Stimulated activated naive CD8-positive, alpha-beta T cell treated with anti-CD3 and anti-CD28 coated beads, Interleukin-15, Interleukin-2, amounts not matched to agents 100 ng/mL and 50 ng/mL, for 24 hours (primary cell): ENCODE data around the gene RASAL1.

Source experiments
- H3K27ac Mint-ChIP-seq: one replicate; pipeline ENCODE4 v1.8.0; 2021; ENCODE audit warnings: mild to moderate bottlenecking, mixed read lengths
- H3K27me3 Mint-ChIP-seq: one replicate; pipeline ENCODE4 v1.8.0; 2021; ENCODE audit warnings: mixed read lengths
- H3K36me3 Mint-ChIP-seq: one replicate; pipeline ENCODE4 v1.8.0; 2021; ENCODE audit warnings: low read depth, mixed read lengths
- H3K4me1 Mint-ChIP-seq: one replicate; pipeline ENCODE4 v1.8.0; 2021; ENCODE audit warnings: low read depth, mixed read lengths
- H3K4me3 Mint-ChIP-seq: one replicate; pipeline ENCODE4 v1.8.0; 2021; ENCODE audit warnings: mild to moderate bottlenecking, mixed read lengths
- H3K9me3 Mint-ChIP-seq: one replicate; pipeline ENCODE4 v1.8.0; 2021; ENCODE audit warnings: mixed read lengths

The RASAL1 gene

DNA sequence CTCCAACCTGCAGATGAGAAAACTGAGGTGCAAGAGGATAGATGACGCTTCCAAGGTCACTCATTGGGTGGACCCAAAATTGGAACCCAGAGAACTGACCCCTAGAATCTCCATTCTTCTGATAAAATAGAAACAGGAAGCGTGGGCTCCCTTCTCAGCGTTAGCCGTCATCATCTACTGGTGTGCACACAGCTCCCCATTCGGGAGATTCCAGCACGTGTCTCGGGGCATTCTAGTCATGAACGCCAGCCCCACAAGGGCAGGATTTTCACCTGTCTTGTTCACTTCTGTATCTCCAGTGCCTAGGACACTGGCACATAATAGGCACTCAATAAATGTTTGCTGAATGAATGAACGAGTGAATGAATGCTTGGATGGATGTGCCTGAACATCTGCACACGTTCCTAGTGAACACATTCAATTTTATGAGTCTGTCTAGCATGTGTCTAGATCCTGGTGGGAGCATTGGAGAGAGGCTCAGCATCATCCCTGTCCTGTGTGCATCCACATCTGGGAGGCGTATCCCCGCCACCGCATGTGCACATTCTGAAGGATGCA lies 30.5 kb downstream of the RASAL1 start:
- Mint-ChIP-seq H3K27ac (no peak overlapping the region), H3K36me3 (no peaks in the 10 kb centered on the region), H3K9me3 (no peaks in the 10 kb centered on the region), H3K4me3 (no peak overlapping the region), H3K27me3 (no peaks in the 10 kb centered on the region), H3K4me1 (peaks cover 7% of the 10 kb centered on the region)

DNA sequence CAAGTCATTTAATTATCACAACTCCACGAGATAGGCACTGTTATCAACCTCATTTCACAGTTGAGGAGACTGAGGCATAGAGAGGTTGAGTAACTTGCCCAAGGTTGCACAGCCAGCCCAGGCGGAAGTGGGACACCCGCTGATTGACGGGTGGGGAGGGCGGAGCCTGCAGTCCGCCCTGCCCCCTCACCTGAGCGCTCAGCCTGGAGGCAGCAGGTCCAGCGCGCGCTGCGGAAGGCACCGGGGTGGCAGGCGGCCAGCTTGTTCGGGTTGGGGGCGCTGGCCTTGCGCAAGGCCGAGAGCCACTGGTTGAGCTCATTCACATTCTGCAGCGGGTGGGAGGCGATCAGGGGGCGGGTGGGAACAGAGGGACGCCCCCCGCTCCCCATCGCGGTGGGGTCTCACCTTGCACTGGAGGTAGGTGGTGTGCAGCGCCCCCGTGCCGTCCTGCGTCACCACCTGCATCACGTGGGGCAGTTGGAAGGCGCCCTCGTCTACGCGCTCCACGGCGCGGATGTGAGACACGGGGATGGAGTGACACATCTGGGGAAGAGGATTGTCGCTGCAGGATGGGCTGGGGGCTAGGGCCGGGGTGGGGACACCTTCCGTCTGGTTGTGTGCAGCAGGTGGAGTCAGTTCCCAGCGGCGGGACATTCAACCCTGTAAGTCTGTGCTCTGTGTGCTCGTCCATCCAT lies 31.7 kb downstream of the RASAL1 start:
- no peaks in the 10 kb centered on the region for H3K36me3 Mint-ChIP-seq
- H3K27me3 Mint-ChIP-seq, result no peaks in the 10 kb centered on the region
- no peak overlapping the region for H3K27ac Mint-ChIP-seq
- no peaks in the 10 kb centered on the region for H3K9me3 Mint-ChIP-seq
- peak overlapping the region; percentile 61 for H3K4me3 Mint-ChIP-seq
- peaks cover 10% of the 10 kb centered on the region for H3K4me1 Mint-ChIP-seq

GRCh38 chr12:113102811-113103210 lies 32.8 kb downstream of the RASAL1 start:
- Mint-ChIP-seq H3K27ac (no peak overlapping the region), H3K9me3 (no peaks in the 10 kb centered on the region), H3K27me3 (no peaks in the 10 kb centered on the region), H3K4me1 (peaks cover 19% of the 10 kb centered on the region), H3K4me3 (no peak overlapping the region), H3K36me3 (no peaks in the 10 kb centered on the region)

GRCh38 chr12:113101751-113102150 lies 33.8 kb downstream of the RASAL1 start:
- no peak overlapping the region for H3K27ac Mint-ChIP-seq
- no peak overlapping the region for H3K4me3 Mint-ChIP-seq
- H3K9me3 Mint-ChIP-seq, result no peaks in the 10 kb centered on the region
- peaks cover 19% of the 10 kb centered on the region for H3K4me1 Mint-ChIP-seq
- H3K36me3 Mint-ChIP-seq, result no peaks in the 10 kb centered on the region
- no peaks in the 10 kb centered on the region for H3K27me3 Mint-ChIP-seq

DNA sequence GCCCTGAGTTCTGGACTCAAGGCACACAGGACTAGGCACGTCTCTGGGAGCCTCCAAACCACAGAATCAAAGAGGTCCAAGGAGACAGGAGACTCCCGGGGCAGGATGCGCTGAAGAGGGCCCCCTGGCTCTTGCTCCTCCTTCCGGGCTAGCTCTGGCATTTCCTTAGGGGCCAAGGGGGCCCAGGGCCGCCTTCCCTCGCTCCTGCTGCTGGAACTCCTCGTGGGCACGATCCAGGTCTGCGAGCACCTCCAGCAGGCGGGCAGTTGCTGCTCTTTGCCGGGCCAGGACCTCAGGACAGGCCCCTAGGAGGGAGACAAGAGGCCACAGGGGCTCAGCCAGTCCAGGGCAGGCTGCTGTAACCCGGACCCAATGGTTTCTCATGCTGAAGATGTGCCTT lies 35.8 kb downstream of the RASAL1 start:
- Mint-ChIP-seq H3K4me1 (peaks cover 19% of the 10 kb centered on the region), H3K27me3 (no peaks in the 10 kb centered on the region), H3K27ac (no peak overlapping the region), H3K4me3 (no peak overlapping the region), H3K9me3 (no peaks in the 10 kb centered on the region), H3K36me3 (no peaks in the 10 kb centered on the region)

GRCh38 chr12:113099364-113099763 lies 36.2 kb downstream of the RASAL1 start:
- H3K4me1 Mint-ChIP-seq, result peaks cover 19% of the 10 kb centered on the region
- H3K27me3 Mint-ChIP-seq, result no peaks in the 10 kb centered on the region
- no peak overlapping the region for H3K4me3 Mint-ChIP-seq
- H3K9me3 Mint-ChIP-seq, result no peaks in the 10 kb centered on the region
- no peaks in the 10 kb centered on the region for H3K36me3 Mint-ChIP-seq
- H3K27ac Mint-ChIP-seq, result no peak overlapping the region

DNA sequence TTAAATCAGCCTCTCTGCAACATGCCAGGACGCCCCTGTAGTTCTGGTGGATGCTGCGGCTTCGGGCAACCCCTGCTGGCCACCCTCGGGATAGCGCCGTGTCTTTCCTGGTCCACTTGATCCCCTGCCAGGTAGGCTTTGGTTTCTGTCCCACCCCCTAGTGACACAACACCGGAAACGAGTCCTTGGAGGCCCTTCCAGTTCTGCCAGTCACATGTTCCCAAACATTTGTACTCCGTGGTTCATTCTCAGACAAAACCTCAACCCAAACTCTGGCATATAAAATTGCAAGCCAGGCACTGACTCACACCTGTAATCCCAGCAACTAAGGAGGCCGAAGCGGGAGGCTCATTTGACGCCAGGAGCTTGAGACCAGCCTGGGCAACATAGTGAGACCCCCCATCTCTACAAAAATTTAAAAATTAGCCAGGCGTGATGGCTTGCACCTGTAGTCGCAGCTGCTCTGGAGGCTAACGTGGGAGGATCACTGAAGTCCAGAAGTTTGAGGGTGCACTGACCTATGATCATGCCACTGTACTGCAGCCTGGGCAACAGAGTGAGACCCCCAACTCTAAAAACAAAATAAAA lies 37.0 kb downstream of the RASAL1 start:
- Mint-ChIP-seq H3K4me1 (peaks cover 13% of the 10 kb centered on the region), H3K9me3 (no peaks in the 10 kb centered on the region), H3K36me3 (no peaks in the 10 kb centered on the region), H3K27me3 (no peaks in the 10 kb centered on the region), H3K27ac (peak overlapping the region; percentile 70), H3K4me3 (no peak overlapping the region)

GRCh38 chr12:113097716-113098440 lies 37.7 kb downstream of the RASAL1 start:
- Mint-ChIP-seq H3K27me3 (no peaks in the 10 kb centered on the region), H3K36me3 (no peaks in the 10 kb centered on the region), H3K4me1 (peaks cover 13% of the 10 kb centered on the region), H3K9me3 (no peaks in the 10 kb centered on the region), H3K27ac (no peak overlapping the region), H3K4me3 (no peak overlapping the region)

- H3K4me1 Mint-ChIP-seq, result peaks cover 23% of the 10 kb centered on the region
- H3K27ac Mint-ChIP-seq, result no peak overlapping the region
- H3K27me3 Mint-ChIP-seq, result no peaks in the 10 kb centered on the region
- no peak overlapping the region for H3K4me3 Mint-ChIP-seq
- H3K36me3 Mint-ChIP-seq, result no peaks in the 10 kb centered on the region
- H3K9me3 Mint-ChIP-seq, result no peaks in the 10 kb centered on the region
These were observed 38.7 kb downstream of the RASAL1 start for GRCh38 chr12:113096675-113097461.

- Mint-ChIP-seq H3K4me3 (no peak overlapping the region), H3K9me3 (no peaks in the 10 kb centered on the region), H3K4me1 (peaks cover 38% of the 10 kb centered on the region), H3K36me3 (no peaks in the 10 kb centered on the region), H3K27me3 (no peaks in the 10 kb centered on the region), H3K27ac (no peak overlapping the region)
These were observed 40.2 kb downstream of the RASAL1 start for GRCh38 chr12:113095405-113095804.

GRCh38 chr12:113094738-113095137 lies 40.8 kb downstream of the RASAL1 start:
- H3K27ac Mint-ChIP-seq, result no peak overlapping the region
- H3K4me3 Mint-ChIP-seq, result no peak overlapping the region
- H3K9me3 Mint-ChIP-seq, result no peaks in the 10 kb centered on the region
- no peaks in the 10 kb centered on the region for H3K36me3 Mint-ChIP-seq
- no peaks in the 10 kb centered on the region for H3K27me3 Mint-ChIP-seq
- H3K4me1 Mint-ChIP-seq, result peaks cover 44% of the 10 kb centered on the region

- no peaks in the 10 kb centered on the region for H3K27me3 Mint-ChIP-seq
- peaks cover 50% of the 10 kb centered on the region for H3K4me1 Mint-ChIP-seq
- H3K36me3 Mint-ChIP-seq, result no peaks in the 10 kb centered on the region
- no peak overlapping the region for H3K4me3 Mint-ChIP-seq
- no peaks in the 10 kb centered on the region for H3K9me3 Mint-ChIP-seq
- H3K27ac Mint-ChIP-seq, result no peak overlapping the region
These were observed 42.0 kb downstream of the RASAL1 start for GRCh38 chr12:113093409-113094101.

DNA sequence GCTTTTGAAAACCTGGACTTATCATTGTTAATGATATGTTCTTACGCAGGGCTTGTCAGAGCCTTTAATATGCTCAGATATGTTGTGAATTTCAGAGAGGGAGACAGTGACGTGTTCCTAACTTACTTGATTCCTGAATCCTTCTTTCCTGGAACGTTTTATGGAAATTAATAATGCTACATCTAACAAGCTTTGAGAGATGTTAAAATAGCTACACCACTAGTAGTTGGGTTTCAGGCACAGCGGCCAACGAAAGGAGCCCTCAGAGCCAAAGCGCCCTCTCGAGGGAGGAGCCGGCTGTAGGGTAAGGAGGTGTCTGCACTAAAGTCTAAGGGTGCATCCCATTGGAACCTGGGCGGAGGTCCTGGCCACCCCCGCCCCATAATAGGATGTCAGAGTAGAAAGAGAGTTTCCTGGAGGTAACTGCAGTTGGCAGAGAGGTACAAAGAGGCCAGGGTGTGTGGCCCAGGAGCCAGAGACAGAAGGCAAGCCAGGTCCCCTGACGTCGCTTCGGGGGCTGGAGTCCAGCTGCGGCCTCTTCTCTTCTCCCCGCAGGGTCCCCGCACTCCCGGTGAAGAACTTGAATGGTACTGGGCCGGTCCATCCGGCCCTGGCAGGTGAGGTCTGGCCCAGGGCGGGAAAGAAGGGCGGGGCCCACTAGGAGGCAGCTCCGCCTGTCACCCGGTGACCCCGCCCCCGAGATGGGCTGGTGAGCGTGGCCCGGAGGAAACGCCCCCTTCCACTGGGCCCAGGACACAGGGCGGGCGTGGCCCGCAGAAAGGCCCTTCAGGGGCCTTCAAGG lies 42.8 kb downstream of the RASAL1 start:
- H3K4me3 Mint-ChIP-seq, result no peak overlapping the region
- no peak overlapping the region for H3K27ac Mint-ChIP-seq

GRCh38 chr12:113091506-113091905 lies 44.1 kb downstream of the RASAL1 start:
- Mint-ChIP-seq H3K4me1 (peaks cover 64% of the 10 kb centered on the region), H3K9me3 (no peaks in the 10 kb centered on the region), H3K4me3 (no peak overlapping the region), H3K27me3 (no peaks in the 10 kb centered on the region), H3K27ac (no peak overlapping the region), H3K36me3 (no peaks in the 10 kb centered on the region)

More for the DNA sequence above, 42.8 kb downstream of the RASAL1 start:
- Mint-ChIP-seq H3K9me3 (no peaks in the 10 kb centered on the region), H3K4me1 (peaks cover 51% of the 10 kb centered on the region), H3K27me3 (no peaks in the 10 kb centered on the region), H3K36me3 (no peaks in the 10 kb centered on the region)
